K562 (cell line): ENCODE results near the gene GJD4. TPM values are rescaled to one million over a fixed set of nuclear protein-coding genes. Genes with fewer than 3 reads are reported as not detected.

ENCODE experiments used
- ATAC-seq: fragments of 200-7000 bp; cut with Tn5 transposase; 3 replicates; pipeline ENCODE4 v1.9.1; 2020; ENCODE audit warnings: moderate library complexity
- BruUV-seq: library from RNA; stranded (reverse); fragments of 400-500 nt; replicated peaks from 2 replicates; lab custom pipeline; 2021; lab: Mats Ljungman, UMichigan
- CTCF ChIA-PET: fragments of 300-600 bp; formaldehyde crosslinking; extraction: SDS; loops from one replicate; lab custom pipeline; 2021; ENCODE audit warnings: low intra/inter-chr PET ratio; lab: Yijun Ruan, JAX
- POLR2A ChIA-PET: fragments of 300-600, 350-650 bp; sonication (Branson Sonifier 250); formaldehyde crosslinking; extraction: SDS; loops from one replicate; lab custom pipeline; 2021; ENCODE audit warnings: antibody characterized with exemption, inconsistent platforms; lab: Yijun Ruan, JAX
- DNase-seq, 4 experiments: peaks; one replicate each; pipeline versions ENCODE4 v3.0.0 to v3.0.0-alpha.2; 2011 to 2018; ENCODE audit warnings: low spot score in 3 of 4, mixed read lengths in 3 of 4; ENCODE audit errors: extremely low read depth in 1 of 4
- FAIRE-seq: peaks from 2 replicates; lab custom pipeline; 2011; peaks lifted over from hg19 to GRCh38; lab: Jason Lieb, UNC
- H2AFZ ChIP-seq: 2 replicates; pipeline ENCODE4 v1.6.0; 2011; ENCODE audit warnings: low read depth, low read length, control low read depth, inconsistent platforms
- H3K27ac ChIP-seq: fragments of 200-600 bp; 3 replicates; pipeline ENCODE4 v1.8.0; 2011; ENCODE audit warnings: low read depth, mild to moderate bottlenecking, control low read depth, inconsistent platforms, low read length, moderate library complexity, mixed read lengths; ENCODE audit errors: extremely low read depth
- H3K27me3 ChIP-seq, 2 experiments: fragments of 300-600 bp in 1 of 2; 2 replicates in 1 of 2; 3 replicates in 1 of 2; pipeline versions ENCODE4 v1.6.0 to v1.8.0; 2011; ENCODE audit warnings: inconsistent platforms in 2 of 2, low read length in 2 of 2, mild to moderate bottlenecking in 1 of 2, mixed read lengths in 1 of 2, moderate library complexity in 1 of 2; ENCODE audit not compliant: control insufficient read depth in 2 of 2, insufficient read depth in 2 of 2
- H3K36me3 ChIP-seq: fragments of 300-600 bp; 3 replicates; pipeline ENCODE4 v1.8.0; 2011; ENCODE audit warnings: mild to moderate bottlenecking, low read length, inconsistent platforms; ENCODE audit not compliant: control insufficient read depth, insufficient read depth
- H3K4me1 ChIP-seq, 2 experiments: fragments of 200-600 bp in 1 of 2; replicated peaks in 1 of 2; 2 replicates in 1 of 2; 3 replicates in 1 of 2; pipeline versions ENCODE4 v1.5.1 to v1.8.0; 2011; ENCODE audit warnings: inconsistent platforms in 2 of 2, low read length in 2 of 2, mild to moderate bottlenecking in 1 of 2, mixed read lengths in 1 of 2, moderate library complexity in 1 of 2; ENCODE audit not compliant: control insufficient read depth in 2 of 2, insufficient read depth in 2 of 2
- H3K4me2 ChIP-seq: 2 replicates; pipeline ENCODE4 v1.6.1; 2011; ENCODE audit warnings: low read length, control low read depth, inconsistent platforms, mixed read lengths; ENCODE audit not compliant: insufficient read depth
- H3K4me3 ChIP-seq: fragments of 200-600 bp; sonication (generic), shearing (Covaris generic); 2 replicates; pipeline ENCODE4 v1.5.1; 2016; ENCODE audit warnings: control low read depth, inconsistent platforms
- H3K79me2 ChIP-seq: fragments of 200-600 bp; 3 replicates; pipeline ENCODE4 v1.8.0; 2011; ENCODE audit warnings: low read length, inconsistent platforms; ENCODE audit not compliant: control insufficient read depth, insufficient read depth
- H3K9ac ChIP-seq, 2 experiments: 2 replicates each; pipeline versions ENCODE4 v1.6.0 to v1.6.1; 2011; ENCODE audit warnings: low read depth in 2 of 2, low read length in 2 of 2, control low read depth in 1 of 2, inconsistent platforms in 1 of 2, mild to moderate bottlenecking in 1 of 2, mixed read lengths in 1 of 2; ENCODE audit not compliant: insufficient read depth in 1 of 2
- H3K9me1 ChIP-seq: one replicate; pipeline ENCODE4 v1.6.0; 2011; ENCODE audit warnings: inconsistent platforms, mild to moderate bottlenecking, low read length, moderate library complexity; ENCODE audit not compliant: control insufficient read depth, insufficient read depth
- H3K9me3 ChIP-seq: replicated peaks from 2 replicates; pipeline ENCODE4 v1.5.1; 2011; ENCODE audit warnings: low read depth, low read length, inconsistent platforms; ENCODE audit not compliant: control insufficient read depth, insufficient read depth
- H4K20me1 ChIP-seq: replicated peaks from 2 replicates; pipeline ENCODE4 v1.6.1; 2011; ENCODE audit warnings: low read length, inconsistent platforms, mixed read lengths; ENCODE audit not compliant: control insufficient read depth, insufficient read depth
- BRD9 ChIP-seq: fragments of 450-650 bp; IDR thresholded peaks from 2 replicates; pipeline ENCODE4 v1.6.1; 2018; ENCODE audit warnings: low read depth; ENCODE audit not compliant: partially characterized antibody
- DMBX1 ChIP-seq: fragments of 250-450 bp; sonication (Bioruptor Pico); IDR thresholded peaks from 2 replicates; pipeline ENCODE4 v1.8.0; 2022; ENCODE audit warnings: inconsistent platforms, mild to moderate bottlenecking, moderate library complexity, borderline replicate concordance
- EP300 ChIP-seq: IDR thresholded peaks from 2 replicates; pipeline ENCODE4 v1.6.1; 2012; ENCODE audit warnings: low read length, improper control_type of control experiment
- KDM2B ChIP-seq: fragments of 250-450 bp; sonication (Bioruptor Pico); IDR thresholded peaks from 2 replicates; pipeline ENCODE4 v1.8.0; 2021; ENCODE audit warnings: mild to moderate bottlenecking, moderate library complexity
- RAD21 ChIP-seq, 2 experiments: fragments of 250-450 bp in 1 of 2; fragments of 450-650 bp in 1 of 2; sonication (Bioruptor Pico) in 1 of 2; formaldehyde crosslinking in 1 of 2; IDR thresholded peaks in 1 of 2; conservative IDR thresholded peaks in 1 of 2; 2 replicates each; pipeline versions ENCODE4 v1.4.0 to v1.8.0; 2020 to 2022; ENCODE audit warnings: mild to moderate bottlenecking in 2 of 2, moderate library complexity in 1 of 2
- RB1 ChIP-seq: fragments of 450-650 bp; IDR thresholded peaks from 2 replicates; pipeline ENCODE4 v1.6.1; 2017; ENCODE audit warnings: low read depth, mild to moderate bottlenecking
- ZNF165 ChIP-seq: fragments of 250-450 bp; sonication (Bioruptor Pico); IDR thresholded peaks from 2 replicates; pipeline ENCODE4 v1.4.0; 2020; ENCODE audit warnings: borderline replicate concordance
- WGBS: fragments of 100-300 bp; shearing (Covaris generic); methylation state at CpG from one replicate; pipeline ENCODE4 v1.1.6; 2016; ENCODE audit warnings: low coverage, mixed read lengths; ENCODE audit not compliant: insufficient coverage; ENCODE audit errors: missing lambda C conversion rate; 5-methylcytosine and 5-hydroxymethylcytosine counted together
- in situ Hi-C: fragments of 300-500 bp; cut with MboI; formaldehyde crosslinking; loops from 4 replicates; pipeline ENCODE4 v1.15.0; 2018; ENCODE audit warnings: inconsistent platforms, mixed read lengths
- intact Hi-C: fragments of 100-400 bp; cut with micrococcal nuclease; formaldehyde crosslinking; loops from 2 replicates; pipeline ENCODE4 v1.14.2; 2022
- polyA plus RNA-seq, 8 experiments: library from polyadenylated mRNA; depleted of rRNA in 4 of 8; stranded (reverse) in 5 of 8; unstranded in 3 of 8; fragments of >200 nt; fragmentation: Nextera tagmentation in 2 of 8; fragmentation: Illumina TruSeq in 1 of 8; extraction: Ambion mirVana in 2 of 8; extraction: Trizol in 1 of 8; gene quantifications; 2 replicates each; pipeline versions ENCODE4 v1.2.1 to v1.2.3, GENCODE V29; 2011 to 2014; ENCODE audit warnings: inconsistent platforms in 1 of 8, missing spikeins in 1 of 8
- total RNA-seq, 7 experiments: library from RNA; depleted of rRNA in 6 of 7; stranded (reverse); fragments of >200 nt in 6 of 7; fragmentation: Illumina TruSeq in 2 of 7; extraction: Trizol in 2 of 7; gene quantifications; 2 replicates each; pipeline versions ENCODE4 v1.2.1 to v1.2.3, GENCODE V29; 2011 to 2021; ENCODE audit warnings: low replicate concordance in 1 of 7
- TF ChIP-seq, protein P1 (sequence below): sonication (generic); formaldehyde crosslinking; IDR thresholded peaks from 2 replicates; pipeline ENCODE4 v1.5.0; 2020; ENCODE audit warnings: missing genetic modification reagents
- TF ChIP-seq, protein P2 (sequence below): sonication (generic); formaldehyde crosslinking; IDR thresholded peaks from 2 replicates; pipeline ENCODE4 v1.8.0; 2022; ENCODE audit warnings: mild to moderate bottlenecking, missing genetic modification reagents
- TF ChIP-seq, protein P3 (sequence below), 3 experiments: IDR thresholded peaks in 2 of 3; conservative IDR thresholded peaks in 1 of 3; 2 replicates each; pipeline ENCODE4 v1.5.1; 2011 to 2012; ENCODE audit warnings: low read length in 3 of 3, mild to moderate bottlenecking in 3 of 3, control low read depth in 2 of 3, improper control_type of control experiment in 1 of 3, inconsistent platforms in 1 of 3, low read depth in 1 of 3, mixed read lengths in 1 of 3, moderate library complexity in 1 of 3; ENCODE audit not compliant: insufficient read depth in 2 of 3
- TF ChIP-seq, protein P4 (sequence below): fragments of 250-450 bp; sonication (Bioruptor Pico); IDR thresholded peaks from 2 replicates; pipeline ENCODE4 v1.8.0; 2022; ENCODE audit warnings: inconsistent platforms
- TF ChIP-seq, protein P5 (sequence below): IDR thresholded peaks from 2 replicates; pipeline ENCODE4 v1.6.1; 2011; ENCODE audit warnings: borderline replicate concordance, low read depth, mild to moderate bottlenecking, moderate library complexity, low read length; ENCODE audit not compliant: insufficient read depth, poor library complexity, severe bottlenecking

The GJD4 gene
- total and polyA plus RNA-seq, 9 of the 15 experiments (the other 6 are each of a cell fraction or from before 2014, with no cell fraction given), result not detected

DNA sequence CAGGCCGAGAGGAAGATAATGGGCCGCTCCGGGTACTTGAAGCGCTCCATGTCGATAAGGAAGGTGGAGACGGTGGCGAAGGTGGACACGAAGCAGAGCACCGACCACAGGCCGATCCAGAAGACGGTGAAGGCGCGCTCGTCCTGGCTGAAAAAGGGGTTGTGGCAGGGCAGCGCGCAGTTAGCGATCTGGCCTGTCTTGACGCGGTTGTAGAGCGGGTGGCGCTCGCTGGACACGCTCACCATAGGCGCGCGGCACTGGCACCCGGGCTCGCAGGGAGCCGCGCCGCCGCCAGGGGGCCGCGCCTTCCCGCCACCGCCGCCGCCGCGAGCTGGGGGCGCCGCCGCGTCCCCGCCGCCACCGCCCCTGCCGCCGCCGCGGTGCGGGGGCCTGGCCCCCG, 35.3 kb downstream of the GJD4 start:
- no TSS peak for BruUV-seq
- Histone ChIP-seq H3K9me3 (no peaks in the 10 kb centered on the region), H3K79me2 (no peaks in the 10 kb centered on the region), H3K27me3 (peaks cover 7 to 20% of the 10 kb centered on the region in 2 experiments; a peak in 4 of 5 replicates)
- no peak for FAIRE-seq
- no peak for TF ChIP-seq KDM2B
- TF ChIP-seq, protein P1, sequence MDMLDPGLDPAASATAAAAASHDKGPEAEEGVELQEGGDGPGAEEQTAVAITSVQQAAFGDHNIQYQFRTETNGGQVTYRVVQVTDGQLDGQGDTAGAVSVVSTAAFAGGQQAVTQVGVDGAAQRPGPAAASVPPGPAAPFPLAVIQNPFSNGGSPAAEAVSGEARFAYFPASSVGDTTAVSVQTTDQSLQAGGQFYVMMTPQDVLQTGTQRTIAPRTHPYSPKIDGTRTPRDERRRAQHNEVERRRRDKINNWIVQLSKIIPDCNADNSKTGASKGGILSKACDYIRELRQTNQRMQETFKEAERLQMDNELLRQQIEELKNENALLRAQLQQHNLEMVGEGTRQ (CRISPR knock-in tag), result no peak
- TF ChIP-seq, protein P2, sequence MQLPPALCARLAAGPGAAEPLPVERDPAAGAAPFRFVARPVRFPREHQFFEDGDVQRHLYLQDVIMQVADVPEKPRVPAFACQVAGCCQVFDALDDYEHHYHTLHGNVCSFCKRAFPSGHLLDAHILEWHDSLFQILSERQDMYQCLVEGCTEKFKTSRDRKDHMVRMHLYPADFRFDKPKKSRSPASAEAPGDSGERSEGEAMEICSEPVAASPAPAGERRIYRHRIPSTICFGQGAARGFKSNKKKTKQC, result no peak
- TF ChIP-seq DMBX1, result no peak
- no peak for TF ChIP-seq ZNF165
- TF ChIP-seq, protein P3, sequence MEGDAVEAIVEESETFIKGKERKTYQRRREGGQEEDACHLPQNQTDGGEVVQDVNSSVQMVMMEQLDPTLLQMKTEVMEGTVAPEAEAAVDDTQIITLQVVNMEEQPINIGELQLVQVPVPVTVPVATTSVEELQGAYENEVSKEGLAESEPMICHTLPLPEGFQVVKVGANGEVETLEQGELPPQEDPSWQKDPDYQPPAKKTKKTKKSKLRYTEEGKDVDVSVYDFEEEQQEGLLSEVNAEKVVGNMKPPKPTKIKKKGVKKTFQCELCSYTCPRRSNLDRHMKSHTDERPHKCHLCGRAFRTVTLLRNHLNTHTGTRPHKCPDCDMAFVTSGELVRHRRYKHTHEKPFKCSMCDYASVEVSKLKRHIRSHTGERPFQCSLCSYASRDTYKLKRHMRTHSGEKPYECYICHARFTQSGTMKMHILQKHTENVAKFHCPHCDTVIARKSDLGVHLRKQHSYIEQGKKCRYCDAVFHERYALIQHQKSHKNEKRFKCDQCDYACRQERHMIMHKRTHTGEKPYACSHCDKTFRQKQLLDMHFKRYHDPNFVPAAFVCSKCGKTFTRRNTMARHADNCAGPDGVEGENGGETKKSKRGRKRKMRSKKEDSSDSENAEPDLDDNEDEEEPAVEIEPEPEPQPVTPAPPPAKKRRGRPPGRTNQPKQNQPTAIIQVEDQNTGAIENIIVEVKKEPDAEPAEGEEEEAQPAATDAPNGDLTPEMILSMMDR (IDR thresholded peaks at IDR 0.05 in 2 of 3, conservative IDR thresholded peaks at IDR 0.05 in 1 of 3; ENCODE audit: insufficient read depth in 2 of 3, low read depth in 1 of 3, low read length in 3 of 3), result peak in 2 of 3 experiments; percentile 37 to 65; a peak in 2 of 6 replicates
- peak; percentile 67; the same call in 1 of the 2 replicates for TF ChIP-seq RB1
- no peak for TF ChIP-seq BRD9
- TF ChIP-seq, protein P4, sequence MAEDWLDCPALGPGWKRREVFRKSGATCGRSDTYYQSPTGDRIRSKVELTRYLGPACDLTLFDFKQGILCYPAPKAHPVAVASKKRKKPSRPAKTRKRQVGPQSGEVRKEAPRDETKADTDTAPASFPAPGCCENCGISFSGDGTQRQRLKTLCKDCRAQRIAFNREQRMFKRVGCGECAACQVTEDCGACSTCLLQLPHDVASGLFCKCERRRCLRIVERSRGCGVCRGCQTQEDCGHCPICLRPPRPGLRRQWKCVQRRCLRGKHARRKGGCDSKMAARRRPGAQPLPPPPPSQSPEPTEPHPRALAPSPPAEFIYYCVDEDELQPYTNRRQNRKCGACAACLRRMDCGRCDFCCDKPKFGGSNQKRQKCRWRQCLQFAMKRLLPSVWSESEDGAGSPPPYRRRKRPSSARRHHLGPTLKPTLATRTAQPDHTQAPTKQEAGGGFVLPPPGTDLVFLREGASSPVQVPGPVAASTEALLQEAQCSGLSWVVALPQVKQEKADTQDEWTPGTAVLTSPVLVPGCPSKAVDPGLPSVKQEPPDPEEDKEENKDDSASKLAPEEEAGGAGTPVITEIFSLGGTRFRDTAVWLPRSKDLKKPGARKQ, result peak; percentile 79; the same call in 1 of the 2 replicates
- TF ChIP-seq RAD21 (CRISPR knock-in tag; conservative IDR thresholded peaks at IDR 0.05 in 1 of 2, IDR thresholded peaks at IDR 0.05 in 1 of 2), result 0 out of 4 replicates have a peak, but pooled peaks of 1 of the 2 experiments have one; percentile 8
- TF ChIP-seq, protein P5, sequence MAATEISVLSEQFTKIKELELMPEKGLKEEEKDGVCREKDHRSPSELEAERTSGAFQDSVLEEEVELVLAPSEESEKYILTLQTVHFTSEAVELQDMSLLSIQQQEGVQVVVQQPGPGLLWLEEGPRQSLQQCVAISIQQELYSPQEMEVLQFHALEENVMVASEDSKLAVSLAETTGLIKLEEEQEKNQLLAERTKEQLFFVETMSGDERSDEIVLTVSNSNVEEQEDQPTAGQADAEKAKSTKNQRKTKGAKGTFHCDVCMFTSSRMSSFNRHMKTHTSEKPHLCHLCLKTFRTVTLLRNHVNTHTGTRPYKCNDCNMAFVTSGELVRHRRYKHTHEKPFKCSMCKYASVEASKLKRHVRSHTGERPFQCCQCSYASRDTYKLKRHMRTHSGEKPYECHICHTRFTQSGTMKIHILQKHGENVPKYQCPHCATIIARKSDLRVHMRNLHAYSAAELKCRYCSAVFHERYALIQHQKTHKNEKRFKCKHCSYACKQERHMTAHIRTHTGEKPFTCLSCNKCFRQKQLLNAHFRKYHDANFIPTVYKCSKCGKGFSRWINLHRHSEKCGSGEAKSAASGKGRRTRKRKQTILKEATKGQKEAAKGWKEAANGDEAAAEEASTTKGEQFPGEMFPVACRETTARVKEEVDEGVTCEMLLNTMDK, result peak; percentile 80
- TF ChIP-seq EP300, result no peak
- TF ChIP-seq, all 486 proteins: peak for 5
- ATAC-seq (peak; percentile 12; the same call in 2 of the 3 replicates), DNase-seq (peak; percentile 54 to 75 (median 70))
- Histone ChIP-seq H3K4me1 (peaks cover 6 to 40% of the 10 kb centered on the region in 2 experiments; a peak in 3 of 5 replicates), H3K4me3 (no peak overlapping the region), H2AFZ (0 out of 2 replicates have a peak overlapping the region, but pooled peaks have one; percentile 12), H3K27ac (no peak overlapping the region), H3K9me1 (no peaks in the 10 kb centered on the region), H3K9ac (peak overlapping the region in 1 of 2 experiments; percentile 76; a peak in 1 of 4 replicates), H4K20me1 (no peaks in the 10 kb centered on the region), H3K36me3 (no peaks in the 10 kb centered on the region), H3K4me2 (no peak overlapping the region; the same call in 1 of the 2 replicates)
- intact Hi-C loops (loop anchor here (10.0 kb wide), 1 partner anchor 114 kb away; no protein-coding TSS in a partner anchor), in situ Hi-C loops (loop anchor here (25.0 kb wide), 1 partner anchor 1247 kb away; no protein-coding TSS in a partner anchor)
- POLR2A ChIA-PET, result no interaction called here
- 29% methylated on average over 13 of the region's 53 CpGs for WGBS
- CTCF ChIA-PET, result no interaction called here
